Peyer's patch (tissue), 4 donors: ENCODE data around the gene TRAP1.

Experiments
- CTCF ChIP-seq, 6 experiments: fragments of 450-650 bp in 4 of 6; fragments of 200-600 bp in 2 of 6; sonication (generic) in 1 of 6; IDR thresholded peaks; one replicate each; pipeline ENCODE4 v1.5.1; 2017 to 2019; ENCODE audit warnings: antibody characterized with exemption in 6 of 6, mild to moderate bottlenecking in 3 of 6, moderate library complexity in 1 of 6
- POLR2A ChIP-seq, 2 donors: fragments of 450-650 bp; IDR thresholded peaks; one replicate each; pipeline ENCODE4 v1.5.1; 2017; ENCODE audit warnings: antibody characterized with exemption in 2 of 2, mild to moderate bottlenecking in 2 of 2, moderate library complexity in 2 of 2

DNA sequence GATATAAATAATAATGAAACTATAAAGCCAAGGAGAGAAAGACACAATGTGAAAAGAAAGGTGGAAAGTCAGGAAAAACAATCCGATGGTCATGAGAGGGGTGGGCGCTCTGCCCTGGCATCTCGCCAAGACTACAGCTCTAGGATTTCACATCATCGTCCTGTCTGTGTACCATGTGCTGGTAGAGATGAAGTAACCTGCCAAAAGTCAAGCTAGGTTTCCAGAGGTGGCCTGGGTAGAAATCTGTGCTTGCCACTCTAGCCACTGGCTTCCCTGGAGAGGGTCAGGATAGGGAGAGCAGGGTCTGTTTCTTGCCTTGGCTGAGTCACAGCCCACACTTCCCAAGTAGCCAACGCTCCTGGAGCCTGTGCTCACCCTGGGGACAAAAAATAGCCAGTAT lies 31.0 kb upstream of the TRAP1 start:
- TF ChIP-seq CTCF (IDR thresholded peaks at IDR 0.05), result no peak
- no peak for TF ChIP-seq POLR2A (IDR thresholded peaks at IDR 0.05)
